Central memory CD4-positive, alpha-beta T cell (primary cell): Measurements from ENCODE around the gene CACNA1B.
"Not testable (repeated sequence)": the region's sequence is repeated elsewhere in the genome, so short reads cannot be mapped to it uniquely, and the experiment has no call there.

Experiments
- DNase-seq: peaks from one replicate; pipeline ENCODE4 v3.0.0; 2022

The CACNA1B gene

GRCh38 chr9:138103111-138103848, 225.7 kb downstream of the CACNA1B start:
- DNase-seq, result no peak

DNA sequence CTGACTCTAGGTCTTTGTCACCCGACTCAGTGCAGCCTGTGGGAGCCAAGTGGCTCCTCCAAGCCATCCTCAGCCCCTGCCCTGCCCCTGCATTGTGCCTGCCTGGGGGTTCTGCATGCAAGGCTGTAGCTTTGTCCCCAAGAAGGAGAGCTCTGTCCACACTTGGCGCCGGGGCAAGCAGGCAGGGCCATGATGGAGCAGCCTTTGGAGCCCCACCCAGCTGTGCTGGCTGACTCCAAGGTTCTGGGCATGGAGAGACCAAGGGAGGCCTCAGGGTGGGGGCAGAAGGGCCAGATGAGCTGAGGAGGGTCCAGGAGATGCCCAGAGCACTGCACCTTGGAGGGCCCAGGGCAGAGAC, 226.2 kb downstream of the CACNA1B start:
- DNase-seq, result no peak

DNA sequence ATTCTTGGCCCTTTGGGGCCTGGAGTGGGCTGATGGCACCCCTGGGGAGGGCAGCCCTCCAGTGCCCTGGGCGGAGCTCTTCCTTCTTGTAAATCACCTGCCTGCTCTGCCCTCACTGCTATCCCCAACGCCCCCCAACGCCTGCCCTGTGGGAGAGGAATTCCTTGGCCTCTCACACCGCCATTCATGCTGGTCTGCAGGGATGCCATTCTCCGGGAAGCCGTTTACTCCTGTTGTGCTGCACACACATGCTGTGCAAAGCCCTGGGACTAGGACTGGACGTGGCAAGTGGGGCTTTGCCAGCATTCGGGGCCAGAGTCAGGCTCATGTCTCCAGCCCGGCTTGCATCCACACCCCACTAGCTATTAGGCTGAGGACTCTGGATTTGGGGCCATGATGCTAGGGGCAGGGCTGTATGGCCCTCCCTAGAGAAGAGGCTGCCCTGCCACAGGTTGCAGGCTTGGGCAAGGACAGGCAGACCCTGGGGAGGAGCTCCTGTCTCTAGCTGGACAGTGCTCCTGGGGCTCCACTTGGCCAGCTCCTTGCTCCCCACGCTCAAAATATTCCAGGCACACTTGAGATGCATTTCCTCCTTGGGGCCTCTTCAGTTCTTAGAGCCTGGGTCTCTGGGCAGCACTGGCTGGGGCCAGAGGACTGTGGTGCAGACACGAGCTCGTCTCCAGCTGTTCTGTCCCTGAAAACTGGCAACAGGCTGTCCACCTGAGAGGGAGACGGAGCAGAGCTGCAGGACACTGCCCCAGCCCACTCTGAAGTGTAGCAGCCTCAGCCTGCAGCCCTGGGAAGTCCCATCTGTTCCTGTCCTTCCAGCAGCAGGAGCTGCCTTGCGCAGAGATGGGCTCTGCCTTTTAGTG, 226.9 kb downstream of the CACNA1B start:
- no peak for DNase-seq

DNA sequence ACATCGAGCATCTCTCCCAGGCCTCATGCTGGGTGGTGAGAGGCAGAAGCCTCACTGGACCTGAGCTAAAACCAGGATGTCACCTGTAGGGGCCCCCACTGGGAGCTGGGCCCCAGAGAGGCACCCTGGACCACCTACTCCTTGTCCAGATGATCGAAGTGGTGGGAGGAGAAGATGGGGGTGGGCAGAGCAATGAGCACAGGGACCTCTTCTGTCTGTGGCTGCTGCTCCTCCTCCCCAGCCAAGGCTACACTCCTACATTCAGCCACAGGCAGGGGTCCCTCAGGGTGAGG, 227.5 kb downstream of the CACNA1B start:
- no peak for DNase-seq

GRCh38 chr9:138105561-138106505, 228.3 kb downstream of the CACNA1B start:
- no peak for DNase-seq

GRCh38 chr9:138107039-138107438, 229.5 kb downstream of the CACNA1B start:
- not testable (repeated sequence) for DNase-seq

- DNase-seq, result no peak
These were observed 234.0 kb downstream of the CACNA1B start for GRCh38 chr9:138111607-138112006.

DNA sequence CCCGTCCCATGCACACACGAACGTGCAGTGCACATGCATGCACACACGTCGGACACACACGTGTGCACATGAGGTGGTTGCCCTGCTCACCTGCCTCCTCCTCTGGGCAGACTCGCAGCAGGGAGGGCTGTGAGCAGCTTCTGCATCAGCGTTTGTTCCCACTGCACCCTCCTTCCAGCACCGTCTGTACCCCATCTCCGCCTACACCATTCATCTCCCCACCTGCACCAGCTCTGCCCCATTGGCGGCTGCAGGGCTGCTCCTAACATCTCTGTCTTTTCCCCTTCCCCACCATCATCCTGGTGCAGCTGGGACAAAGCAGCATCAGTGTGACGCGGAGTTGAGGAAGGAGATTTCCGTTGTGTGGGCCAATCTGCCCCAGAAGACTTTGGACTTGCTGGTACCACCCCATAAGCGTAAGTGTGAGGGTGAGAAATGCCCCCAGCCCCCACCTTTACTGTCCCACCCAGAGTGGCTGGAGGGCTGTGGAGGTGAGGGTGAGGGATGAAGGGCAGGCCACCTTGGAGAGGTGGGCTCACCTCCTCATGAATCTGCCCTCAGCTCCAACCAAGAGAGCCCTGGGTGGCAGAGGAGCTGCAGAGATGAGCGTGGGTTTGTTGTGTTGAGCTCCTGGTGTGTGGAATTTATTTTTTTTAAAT, 234.6 kb downstream of the CACNA1B start:
- no peak for DNase-seq

DNA sequence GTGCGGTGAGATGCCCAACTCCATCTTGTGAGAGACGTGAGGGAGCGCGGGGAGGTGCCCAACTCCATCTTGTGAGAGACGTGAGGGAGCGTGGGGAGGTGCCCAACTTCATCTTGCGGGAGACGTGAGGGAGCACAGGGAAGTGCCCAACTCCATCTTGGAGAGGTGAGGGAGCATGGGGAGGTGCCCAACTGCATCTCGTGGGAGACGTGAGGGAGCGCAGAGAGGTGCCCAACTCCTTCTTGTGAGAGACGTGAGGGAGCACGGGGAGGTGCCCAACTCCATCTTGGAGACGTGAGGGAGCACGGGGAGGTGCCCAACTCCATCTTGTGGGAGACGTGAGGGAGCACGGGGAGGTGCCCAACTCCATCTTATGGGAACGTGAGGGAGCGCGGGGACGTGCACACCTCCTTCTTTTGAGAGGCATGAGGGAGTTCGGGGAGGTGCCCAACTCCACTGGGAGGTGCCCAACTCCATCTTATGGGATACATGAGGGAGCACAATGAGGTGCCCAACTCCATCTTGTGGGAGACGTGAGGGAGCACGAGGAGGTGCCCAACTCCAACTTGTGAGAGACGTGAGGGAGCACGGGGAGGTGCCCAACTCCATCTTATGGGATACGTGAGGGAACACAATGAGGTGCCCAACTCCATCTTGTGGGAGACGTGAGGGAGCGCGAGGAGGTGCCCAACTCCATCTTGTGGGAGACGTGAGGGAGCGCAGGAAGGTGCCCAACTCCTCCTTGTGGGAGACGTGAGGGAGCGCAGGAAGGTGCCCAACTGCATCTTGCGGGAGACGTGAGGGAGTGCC, 235.4 kb downstream of the CACNA1B start:
- no peak for DNase-seq

- DNase-seq, result not testable (repeated sequence)
These were observed 236.2 kb downstream of the CACNA1B start for GRCh38 chr9:138113701-138114325.

DNA sequence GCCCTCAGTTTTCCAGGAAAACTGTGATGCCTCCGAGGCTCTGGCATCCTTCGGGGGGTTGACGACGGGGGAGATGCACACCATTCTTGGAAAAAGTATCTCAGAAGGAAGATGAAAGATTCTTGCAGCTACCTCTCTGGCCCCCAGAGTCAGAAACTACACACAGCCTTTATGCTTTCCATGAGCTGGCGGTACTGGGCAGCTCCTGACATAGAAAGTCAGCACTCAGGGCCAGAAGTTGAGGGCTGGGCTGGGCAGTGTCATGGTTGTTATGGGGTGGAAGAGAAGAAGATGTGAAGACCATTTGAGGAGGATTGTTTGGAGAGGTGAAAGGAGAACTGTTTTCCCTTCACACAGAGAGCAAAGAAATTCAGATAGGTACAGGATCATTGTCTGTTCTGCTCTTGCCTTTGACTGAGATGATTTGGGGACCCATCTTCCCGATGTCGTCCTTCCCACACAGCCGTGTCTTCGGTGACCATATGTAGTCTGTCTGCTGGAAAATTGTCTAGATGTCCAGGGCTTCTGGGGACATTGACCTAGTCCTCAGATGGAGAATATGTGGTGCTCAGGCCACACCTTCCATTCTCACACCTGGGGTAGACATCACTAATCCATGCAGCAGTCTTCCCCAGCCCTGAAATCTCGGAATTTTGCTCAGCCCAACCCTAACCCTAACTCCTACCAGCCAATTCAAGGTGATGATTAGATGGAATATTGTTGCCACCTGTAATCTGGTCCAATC, 237.1 kb downstream of the CACNA1B start:
- DNase-seq, result no peak

DNA sequence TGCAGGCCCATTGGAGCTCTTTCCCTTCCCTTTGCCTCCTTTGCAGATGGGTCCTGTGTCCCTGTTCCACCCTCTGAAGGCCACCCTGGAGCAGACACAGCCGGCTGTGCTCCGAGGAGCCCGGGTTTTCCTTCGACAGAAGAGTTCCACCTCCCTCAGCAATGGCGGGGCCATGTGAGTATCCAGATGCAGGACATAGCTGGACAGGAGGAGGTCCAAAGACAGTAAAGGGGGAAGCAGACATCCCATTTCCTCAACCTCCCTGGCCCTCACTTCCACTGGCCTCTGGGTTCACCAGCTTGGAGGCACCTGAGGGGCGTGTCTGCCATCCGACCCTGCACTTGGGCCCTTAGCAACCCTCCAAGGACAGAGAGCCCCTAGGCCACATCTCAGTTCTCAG, 237.9 kb downstream of the CACNA1B start:
- DNase-seq, result no peak

GRCh38 chr9:138116521-138116920, 238.9 kb downstream of the CACNA1B start:
- DNase-seq, result no peak

DNA sequence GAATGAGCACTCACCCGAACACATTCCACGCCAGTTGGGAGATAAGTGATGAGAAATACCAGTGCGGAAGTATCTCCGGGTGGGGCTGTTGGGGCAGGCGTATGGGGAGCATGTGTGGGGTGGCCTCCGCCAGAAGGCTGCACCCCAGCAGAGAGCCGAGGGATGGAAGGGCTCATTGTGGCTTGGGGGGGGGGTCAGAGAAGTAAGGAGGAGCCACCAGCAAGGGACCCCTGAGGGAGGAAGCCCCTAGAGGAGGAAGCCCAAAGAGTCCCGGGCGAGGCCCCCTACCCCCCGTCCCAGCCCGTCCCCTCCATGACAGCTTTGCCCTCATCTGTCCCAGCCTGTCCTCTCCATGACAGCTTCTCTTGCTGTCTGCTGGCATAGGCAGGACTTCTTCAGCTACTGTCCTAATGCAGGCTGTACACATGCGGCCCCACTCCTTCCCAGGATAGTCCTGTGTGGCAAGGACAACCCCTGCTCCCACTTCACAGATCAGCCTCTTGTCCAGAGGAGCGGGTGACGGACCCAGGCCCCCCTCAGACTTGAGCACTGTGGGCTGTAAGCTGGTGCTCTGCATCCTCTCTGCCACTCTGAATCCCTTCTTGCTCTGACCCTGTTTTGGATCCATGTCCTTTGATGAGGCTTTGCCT, 239.6 kb downstream of the CACNA1B start:
- no peak for DNase-seq

DNA sequence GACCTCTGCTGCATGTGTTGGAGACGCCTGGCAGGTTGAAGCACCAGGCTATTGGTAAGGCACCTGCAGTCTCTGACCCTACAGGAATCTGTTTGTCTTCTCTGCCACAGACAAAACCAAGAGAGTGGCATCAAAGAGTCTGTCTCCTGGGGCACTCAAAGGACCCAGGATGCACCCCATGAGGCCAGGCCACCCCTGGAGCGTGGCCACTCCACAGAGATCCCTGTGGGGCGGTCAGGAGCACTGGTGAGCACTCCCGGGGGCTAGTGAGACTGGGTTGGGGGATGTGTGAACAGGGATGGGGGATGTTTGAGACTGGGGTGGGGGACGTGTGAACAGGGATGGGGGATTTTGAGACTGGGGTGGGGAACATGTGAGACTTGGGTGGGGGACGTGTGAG, 240.3 kb downstream of the CACNA1B start:
- no peak for DNase-seq

GRCh38 chr9:138118601-138119071, 241.1 kb downstream of the CACNA1B start:
- DNase-seq, result no peak

GRCh38 chr9:138119202-138120027, 241.8 kb downstream of the CACNA1B start:
- DNase-seq, result no peak

DNA sequence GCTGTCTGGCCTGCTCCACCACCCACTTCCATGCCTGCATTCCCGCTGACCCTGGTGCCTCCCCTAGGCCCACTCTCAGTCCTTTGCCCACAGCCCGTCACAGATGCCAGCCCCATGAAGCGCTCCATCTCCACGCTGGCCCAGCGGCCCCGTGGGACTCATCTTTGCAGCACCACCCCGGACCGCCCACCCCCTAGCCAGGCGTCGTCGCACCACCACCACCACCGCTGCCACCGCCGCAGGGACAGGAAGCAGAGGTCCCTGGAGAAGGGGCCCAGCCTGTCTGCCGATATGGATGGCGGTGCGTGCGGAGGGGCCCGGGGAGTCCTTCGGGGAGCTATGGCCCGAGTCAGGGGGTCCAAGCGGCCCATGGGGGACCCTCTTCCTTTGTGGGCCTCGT, 242.5 kb downstream of the CACNA1B start:
- DNase-seq, result no peak
